Measurements from ENCODE around the gene TENM4. TPM values are rescaled to one million over a fixed set of nuclear protein-coding genes. Genes with fewer than 3 reads are reported as not detected.

The TENM4 gene
- total and polyA plus RNA-seq, 11 donors, result 0.08 to 6.4 (median 1.0) TPM

- H3K27ac ChIP-seq, result no peak overlapping the region
- peaks cover 0 to 5% (median 0%) of the 10 kb centered on the region in 9 donors for H3K27me3 ChIP-seq
- no peak for ATAC-seq
- TF ChIP-seq POLR2A (IDR thresholded peaks at IDR 0.05) (no peak), CTCF (IDR thresholded peaks at IDR 0.05) (no peak)
- WGBS, 4 donors, result 84 to 92% (median 87%) methylated on average over 4 of the region's 4 CpGs
- H3K4me3 ChIP-seq, result no peak overlapping the region
- DNase-seq, result no peak
- no peaks in the 10 kb centered on the region for H3K4me1 ChIP-seq
- no peaks in the 10 kb centered on the region for H3K9me3 ChIP-seq
- intact Hi-C loops (cut with DNase I), result no loop called here
- H3K36me3 ChIP-seq, result no peaks in the 10 kb centered on the region
Observed at GRCh38 chr11:79362821-79363220, 78.0 kb downstream of the TENM4 start.

- Histone ChIP-seq H3K27me3 (peaks cover 0 to 5% (median 0%) of the 10 kb centered on the region in 9 donors), H3K36me3 (no peaks in the 10 kb centered on the region), H3K27ac (no peak overlapping the region), H3K4me3 (no peak overlapping the region), H3K4me1 (no peaks in the 10 kb centered on the region), H3K9me3 (no peaks in the 10 kb centered on the region)
- intact Hi-C loops (cut with DNase I), result no loop called here
- ATAC-seq, result no peak
- WGBS, 4 donors, result 76 to 90% (median 85%) methylated on average over 4 of the region's 4 CpGs
- TF ChIP-seq POLR2A (IDR thresholded peaks at IDR 0.05) (no peak), CTCF (IDR thresholded peaks at IDR 0.05) (no peak)
- DNase-seq, result no peak
Observed at GRCh38 chr11:79362206-79362757, 78.5 kb downstream of the TENM4 start.

GRCh38 chr11:79358258-79358657 is 82.6 kb downstream of the TENM4 start:
- Histone ChIP-seq H3K4me1 (no peaks in the 10 kb centered on the region), H3K27ac (no peak overlapping the region), H3K36me3 (no peaks in the 10 kb centered on the region), H3K27me3 (peaks cover 0 to 5% (median 0%) of the 10 kb centered on the region in 9 donors), H3K4me3 (no peak overlapping the region), H3K9me3 (no peaks in the 10 kb centered on the region)
- WGBS, 4 donors, result 61 to 69% (median 63%) methylated on average over 5 of the region's 5 CpGs
- intact Hi-C loops (cut with DNase I), result no loop called here
- DNase-seq (no peak), ATAC-seq (no peak)
- TF ChIP-seq CTCF (IDR thresholded peaks at IDR 0.05), result no peak
- TF ChIP-seq POLR2A (IDR thresholded peaks at IDR 0.05), result no peak

GRCh38 chr11:79353706-79354105 is 87.1 kb downstream of the TENM4 start:
- DNase-seq, result no peak
- intact Hi-C loops (cut with DNase I), result no loop called here
- no peak for TF ChIP-seq POLR2A (IDR thresholded peaks at IDR 0.05)
- no peak for TF ChIP-seq CTCF (IDR thresholded peaks at IDR 0.05)
- 50 to 70% (median 66%) methylated on average over 3 of the region's 3 CpGs for WGBS, 4 donors
- no peaks in the 10 kb centered on the region for H3K36me3 ChIP-seq
- no peak for ATAC-seq
- no peak overlapping the region for H3K4me3 ChIP-seq
- H3K9me3 ChIP-seq, result no peaks in the 10 kb centered on the region
- no peaks in the 10 kb centered on the region for H3K4me1 ChIP-seq
- no peaks in the 10 kb centered on the region for H3K27me3 ChIP-seq
- H3K27ac ChIP-seq, result no peak overlapping the region

Measured in heart left ventricle (tissue), 16 donors.